ENCODE results near the gene AFF3.

Gene AFF3

GRCh38 chr2:100034431-100034830, 108.0 kb downstream of the AFF3 start:
- H3K27ac ChIP-seq (ENCODE audit: low read depth, low read length) = no peak overlapping the region
- no peaks in the 10 kb centered on the region; the same call in 1 of the 2 replicates for H3K27me3 ChIP-seq (ENCODE audit: insufficient read depth, low read length)
- H3K4me3 ChIP-seq (ENCODE audit: low read depth, low read length) = no peak overlapping the region
- H3K36me3 ChIP-seq (ENCODE audit: insufficient read depth, low read length) = no peaks in the 10 kb centered on the region
- no peaks in the 10 kb centered on the region for H3K4me1 ChIP-seq (ENCODE audit: control insufficient read depth, insufficient read depth, low read length, unreplicated experiment)
- no peaks in the 10 kb centered on the region for H3K79me2 ChIP-seq (ENCODE audit: control insufficient read depth, insufficient read depth, low read length, unreplicated experiment)
- H2AFZ ChIP-seq (ENCODE audit: low read length, unreplicated experiment) = no peak overlapping the region

- H3K36me3 ChIP-seq (ENCODE audit: insufficient read depth, low read length) = no peaks in the 10 kb centered on the region
- H2AFZ ChIP-seq (ENCODE audit: low read length, unreplicated experiment) = no peak overlapping the region
- H3K27me3 ChIP-seq (ENCODE audit: insufficient read depth, low read length) = no peaks in the 10 kb centered on the region; the same call in 1 of the 2 replicates
- H3K4me3 ChIP-seq (ENCODE audit: low read depth, low read length) = no peak overlapping the region
- no peak overlapping the region for H3K27ac ChIP-seq (ENCODE audit: low read depth, low read length)
- no peaks in the 10 kb centered on the region for H3K4me1 ChIP-seq (ENCODE audit: control insufficient read depth, insufficient read depth, low read length, unreplicated experiment)
- no peaks in the 10 kb centered on the region for H3K79me2 ChIP-seq (ENCODE audit: control insufficient read depth, insufficient read depth, low read length, unreplicated experiment)
Observed at GRCh38 chr2:100033976-100034375, 108.4 kb downstream of the AFF3 start.

GRCh38 chr2:100031604-100032003, 110.8 kb downstream of the AFF3 start:
- Histone ChIP-seq H3K27ac (ENCODE audit: low read depth, low read length) (no peak overlapping the region), H3K79me2 (ENCODE audit: control insufficient read depth, insufficient read depth, low read length, unreplicated experiment) (no peaks in the 10 kb centered on the region), H3K4me1 (ENCODE audit: control insufficient read depth, insufficient read depth, low read length, unreplicated experiment) (no peaks in the 10 kb centered on the region), H3K4me3 (ENCODE audit: low read depth, low read length) (no peak overlapping the region), H3K36me3 (ENCODE audit: insufficient read depth, low read length) (no peaks in the 10 kb centered on the region), H3K27me3 (ENCODE audit: insufficient read depth, low read length) (no peaks in the 10 kb centered on the region; the same call in 1 of the 2 replicates), H2AFZ (ENCODE audit: low read length, unreplicated experiment) (no peak overlapping the region)

GRCh38 chr2:100029460-100029859, 112.9 kb downstream of the AFF3 start:
- H3K27me3 ChIP-seq (ENCODE audit: insufficient read depth, low read length) = no peaks in the 10 kb centered on the region; the same call in 1 of the 2 replicates
- no peak overlapping the region for H3K4me3 ChIP-seq (ENCODE audit: low read depth, low read length)
- no peaks in the 10 kb centered on the region for H3K4me1 ChIP-seq (ENCODE audit: control insufficient read depth, insufficient read depth, low read length, unreplicated experiment)
- no peak overlapping the region for H3K27ac ChIP-seq (ENCODE audit: low read depth, low read length)
- no peaks in the 10 kb centered on the region for H3K36me3 ChIP-seq (ENCODE audit: insufficient read depth, low read length)
- H2AFZ ChIP-seq (ENCODE audit: low read length, unreplicated experiment) = no peak overlapping the region
- no peaks in the 10 kb centered on the region for H3K79me2 ChIP-seq (ENCODE audit: control insufficient read depth, insufficient read depth, low read length, unreplicated experiment)

- Histone ChIP-seq H3K4me3 (ENCODE audit: low read depth, low read length) (no peak overlapping the region), H2AFZ (ENCODE audit: low read length, unreplicated experiment) (no peak overlapping the region), H3K36me3 (ENCODE audit: insufficient read depth, low read length) (no peaks in the 10 kb centered on the region), H3K79me2 (ENCODE audit: control insufficient read depth, insufficient read depth, low read length, unreplicated experiment) (no peaks in the 10 kb centered on the region), H3K27me3 (ENCODE audit: insufficient read depth, low read length) (no peaks in the 10 kb centered on the region), H3K27ac (ENCODE audit: low read depth, low read length) (no peak overlapping the region), H3K4me1 (ENCODE audit: control insufficient read depth, insufficient read depth, low read length, unreplicated experiment) (peaks cover 25% of the 10 kb centered on the region)
Observed at GRCh38 chr2:100021791-100022340, 120.5 kb downstream of the AFF3 start.

- no peak overlapping the region for H2AFZ ChIP-seq (ENCODE audit: low read length, unreplicated experiment)
- H3K27me3 ChIP-seq (ENCODE audit: insufficient read depth, low read length) = no peaks in the 10 kb centered on the region
- H3K4me3 ChIP-seq (ENCODE audit: low read depth, low read length) = no peak overlapping the region
- no peak overlapping the region for H3K27ac ChIP-seq (ENCODE audit: low read depth, low read length)
- peaks cover 28% of the 10 kb centered on the region for H3K4me1 ChIP-seq (ENCODE audit: control insufficient read depth, insufficient read depth, low read length, unreplicated experiment)
- no peaks in the 10 kb centered on the region for H3K79me2 ChIP-seq (ENCODE audit: control insufficient read depth, insufficient read depth, low read length, unreplicated experiment)
- no peaks in the 10 kb centered on the region for H3K36me3 ChIP-seq (ENCODE audit: insufficient read depth, low read length)
Observed at GRCh38 chr2:100019499-100019898, 122.9 kb downstream of the AFF3 start.

GRCh38 chr2:100018341-100019193, 123.8 kb downstream of the AFF3 start:
- no peaks in the 10 kb centered on the region for H3K79me2 ChIP-seq (ENCODE audit: control insufficient read depth, insufficient read depth, low read length, unreplicated experiment)
- H2AFZ ChIP-seq (ENCODE audit: low read length, unreplicated experiment) = no peak overlapping the region
- H3K4me1 ChIP-seq (ENCODE audit: control insufficient read depth, insufficient read depth, low read length, unreplicated experiment) = peaks cover 35% of the 10 kb centered on the region
- H3K27me3 ChIP-seq (ENCODE audit: insufficient read depth, low read length) = no peaks in the 10 kb centered on the region
- H3K27ac ChIP-seq (ENCODE audit: low read depth, low read length) = peak overlapping the region; percentile 40
- no peaks in the 10 kb centered on the region for H3K36me3 ChIP-seq (ENCODE audit: insufficient read depth, low read length)
- H3K4me3 ChIP-seq (ENCODE audit: low read depth, low read length) = no peak overlapping the region

- peak overlapping the region; percentile 3; the same call in 1 of the 2 replicates for H3K27ac ChIP-seq (ENCODE audit: low read depth, low read length)
- H3K27me3 ChIP-seq (ENCODE audit: insufficient read depth, low read length) = no peaks in the 10 kb centered on the region
- no peaks in the 10 kb centered on the region for H3K36me3 ChIP-seq (ENCODE audit: insufficient read depth, low read length)
- no peaks in the 10 kb centered on the region for H3K79me2 ChIP-seq (ENCODE audit: control insufficient read depth, insufficient read depth, low read length, unreplicated experiment)
- peaks cover 45% of the 10 kb centered on the region for H3K4me1 ChIP-seq (ENCODE audit: control insufficient read depth, insufficient read depth, low read length, unreplicated experiment)
- no peak overlapping the region for H3K4me3 ChIP-seq (ENCODE audit: low read depth, low read length)
- no peak overlapping the region for H2AFZ ChIP-seq (ENCODE audit: low read length, unreplicated experiment)
Observed at GRCh38 chr2:100017633-100018032, 124.8 kb downstream of the AFF3 start.

GRCh38 chr2:100016756-100017155, 125.6 kb downstream of the AFF3 start:
- Histone ChIP-seq H3K27ac (ENCODE audit: low read depth, low read length) (no peak overlapping the region), H3K36me3 (ENCODE audit: insufficient read depth, low read length) (no peaks in the 10 kb centered on the region), H3K79me2 (ENCODE audit: control insufficient read depth, insufficient read depth, low read length, unreplicated experiment) (no peaks in the 10 kb centered on the region), H3K4me3 (ENCODE audit: low read depth, low read length) (no peak overlapping the region), H3K27me3 (ENCODE audit: insufficient read depth, low read length) (no peaks in the 10 kb centered on the region), H3K4me1 (ENCODE audit: control insufficient read depth, insufficient read depth, low read length, unreplicated experiment) (peaks cover 53% of the 10 kb centered on the region), H2AFZ (ENCODE audit: low read length, unreplicated experiment) (no peak overlapping the region)

GRCh38 chr2:100015849-100016248, 126.5 kb downstream of the AFF3 start:
- H3K4me3 ChIP-seq (ENCODE audit: low read depth, low read length) = no peak overlapping the region
- H3K36me3 ChIP-seq (ENCODE audit: insufficient read depth, low read length) = no peaks in the 10 kb centered on the region
- no peaks in the 10 kb centered on the region for H3K27me3 ChIP-seq (ENCODE audit: insufficient read depth, low read length)
- peaks cover 62% of the 10 kb centered on the region for H3K4me1 ChIP-seq (ENCODE audit: control insufficient read depth, insufficient read depth, low read length, unreplicated experiment)
- no peak overlapping the region for H2AFZ ChIP-seq (ENCODE audit: low read length, unreplicated experiment)
- no peak overlapping the region for H3K27ac ChIP-seq (ENCODE audit: low read depth, low read length)
- no peaks in the 10 kb centered on the region for H3K79me2 ChIP-seq (ENCODE audit: control insufficient read depth, insufficient read depth, low read length, unreplicated experiment)

Measured in ACC112 (cell line).